Embryonic facial prominence (tissue), 1 donor: ENCODE results near the gene PTPN2.
"Not testable (repeated sequence)": the region's sequence is repeated elsewhere in the genome, so short reads cannot be mapped to it uniquely, and the experiment has no call there.

Experiments used
- DNase-seq: peaks from one replicate; pipeline ENCODE4 v3.0.0-alpha.2; 2016; ENCODE audit errors: extremely low spot score

The PTPN2 gene

DNA sequence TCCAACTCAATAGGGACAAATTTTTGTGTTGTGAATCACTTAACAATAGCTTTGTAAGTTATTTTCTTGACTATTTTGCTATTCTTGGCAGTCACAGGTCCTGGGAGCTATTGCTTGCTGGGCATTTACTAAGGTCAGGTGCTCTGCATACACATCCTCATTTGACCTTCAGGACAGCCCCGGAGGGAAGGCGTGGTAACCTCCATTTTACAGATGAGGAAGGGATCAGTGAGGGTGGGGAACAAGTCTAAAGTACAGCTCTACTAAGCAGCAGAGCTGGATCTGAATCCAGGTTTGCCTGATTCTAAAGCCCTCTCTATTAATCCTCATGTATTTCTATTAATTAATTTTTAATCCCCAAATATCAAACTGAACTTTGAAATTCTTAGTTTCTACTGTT lies 58.8 kb downstream of the PTPN2 start:
- no peak for DNase-seq

DNA sequence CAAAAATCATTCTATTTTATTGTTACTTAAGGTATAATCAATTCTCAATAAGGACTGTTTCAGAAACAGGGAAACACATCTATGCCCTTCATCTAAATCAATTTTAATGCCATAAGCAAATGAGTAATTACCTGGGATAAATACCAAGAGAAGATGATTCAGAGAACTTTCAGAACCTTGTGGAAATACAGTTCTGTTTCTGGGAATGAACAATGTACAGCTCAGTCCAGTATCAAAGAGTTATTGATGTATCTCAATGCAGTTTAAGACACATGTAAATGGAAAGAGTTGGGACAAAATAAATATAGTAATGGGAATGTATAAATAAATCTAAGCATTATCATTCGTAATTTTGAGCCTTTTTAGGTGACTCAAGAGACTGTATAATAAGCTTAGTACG lies 60.1 kb downstream of the PTPN2 start:
- no peak for DNase-seq

DNA sequence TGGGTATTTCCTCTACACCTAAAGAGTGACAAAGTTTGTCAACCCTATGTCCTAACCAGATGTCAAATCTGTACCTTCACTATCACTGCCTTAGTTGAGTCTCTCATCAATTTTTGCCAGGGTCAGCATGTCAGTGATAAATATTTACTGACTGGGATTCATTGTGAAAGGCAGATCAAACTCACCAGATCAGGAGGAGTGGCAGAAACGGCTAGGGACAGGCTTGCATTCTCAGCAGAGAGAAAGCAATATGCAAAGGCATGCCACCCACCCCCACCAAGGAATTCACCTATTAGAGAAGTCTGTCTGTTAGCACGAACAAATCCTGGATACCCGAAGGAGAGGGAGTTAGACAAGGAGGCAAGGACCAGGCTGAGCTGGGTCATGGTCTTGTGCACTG lies 62.6 kb downstream of the PTPN2 start:
- no peak for DNase-seq

DNA sequence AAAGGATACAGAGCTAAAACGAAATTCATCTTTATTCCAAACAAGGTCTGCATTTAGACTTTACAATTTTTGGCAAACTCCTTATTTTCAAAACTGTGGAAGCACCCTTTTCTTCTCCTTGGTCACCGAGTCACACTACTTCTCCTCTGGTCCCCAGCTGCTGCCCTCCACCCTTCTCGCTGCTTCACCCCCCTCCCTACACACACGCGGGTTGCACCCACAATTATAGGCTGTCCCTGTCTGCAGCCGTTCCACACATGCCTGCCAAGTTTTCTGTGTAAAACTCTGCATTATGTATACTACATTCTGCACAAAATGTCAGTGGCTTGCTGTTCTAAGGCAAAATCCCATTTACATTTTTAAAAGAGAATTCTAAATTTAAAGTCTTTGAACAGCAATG lies 63.5 kb downstream of the PTPN2 start:
- no peak for DNase-seq

DNA sequence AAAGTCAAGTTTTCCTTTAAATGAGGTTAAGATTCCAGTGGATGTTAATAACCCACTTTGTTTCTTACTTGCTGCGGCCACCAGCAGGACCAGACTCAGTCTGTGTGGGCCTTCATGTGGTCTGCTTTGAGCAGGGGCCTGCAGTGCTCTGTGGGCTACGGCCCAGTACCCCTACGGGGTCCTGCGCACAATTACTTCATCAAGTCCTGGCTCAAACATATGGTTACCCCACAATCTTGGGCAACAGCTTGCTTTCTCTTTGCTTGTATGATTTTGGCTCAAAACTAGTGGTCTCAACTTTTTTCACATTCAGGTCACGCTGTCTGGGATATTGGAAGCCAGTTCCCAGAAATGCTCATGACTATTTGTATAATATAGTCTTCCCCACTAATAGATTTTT lies 64.2 kb downstream of the PTPN2 start:
- no peak for DNase-seq

DNA sequence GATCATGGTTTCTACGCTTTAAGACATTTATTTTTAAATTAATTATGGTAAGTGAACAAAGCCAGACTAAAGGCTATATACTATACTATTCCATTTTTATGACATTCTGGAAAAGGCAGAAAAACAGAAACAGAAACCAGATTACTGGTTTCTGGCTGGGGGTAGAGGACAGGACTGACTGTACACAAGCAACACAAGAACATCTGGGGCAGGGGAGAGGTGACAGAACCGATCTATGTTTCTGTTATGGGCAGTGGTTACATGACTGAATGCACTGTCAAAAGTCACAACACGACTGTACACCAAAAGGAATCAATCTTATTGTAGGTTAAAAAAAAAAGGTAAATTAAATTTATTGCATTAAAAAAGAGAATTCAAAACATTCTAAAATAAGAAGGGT lies 64.7 kb downstream of the PTPN2 start:
- DNase-seq = no peak

DNA sequence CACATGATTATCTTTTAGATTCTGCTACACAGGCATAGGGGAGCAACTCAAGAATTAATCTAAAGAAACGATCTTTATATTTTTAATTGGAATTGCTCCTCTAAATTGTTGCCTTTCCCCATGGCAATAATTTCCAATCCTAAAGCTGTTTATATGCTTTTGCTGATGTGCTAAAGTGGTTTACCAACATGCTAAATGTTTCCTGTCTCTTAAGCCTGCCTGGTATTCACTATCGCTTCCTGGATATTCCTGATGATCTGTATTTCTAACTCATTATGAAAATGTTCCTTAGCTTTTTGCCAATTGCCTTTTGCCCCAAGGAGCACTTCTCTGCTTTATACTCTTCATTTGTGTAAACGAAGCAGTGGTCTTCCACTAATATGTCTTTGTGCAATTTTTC lies 65.8 kb downstream of the PTPN2 start:
- DNase-seq = no peak

DNA sequence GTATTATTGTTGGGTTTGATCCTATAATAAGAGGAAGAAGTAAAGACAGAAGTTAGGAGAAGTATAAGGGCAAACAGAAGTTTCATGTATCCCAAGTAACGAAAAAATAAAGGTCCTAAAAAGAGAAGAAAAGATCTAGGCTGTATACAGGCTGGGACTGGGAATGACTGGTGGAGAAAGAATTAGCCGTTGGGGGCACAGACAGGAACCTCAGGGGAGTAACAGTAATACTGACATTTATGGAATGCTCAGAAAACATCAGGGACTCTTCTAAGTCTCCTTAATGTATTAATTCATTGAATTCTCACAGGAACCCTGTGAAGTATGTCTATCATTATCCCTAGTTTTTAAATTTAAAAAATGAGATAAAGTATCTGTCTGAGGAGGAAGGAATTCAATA lies 67.6 kb downstream of the PTPN2 start:
- no peak for DNase-seq

DNA sequence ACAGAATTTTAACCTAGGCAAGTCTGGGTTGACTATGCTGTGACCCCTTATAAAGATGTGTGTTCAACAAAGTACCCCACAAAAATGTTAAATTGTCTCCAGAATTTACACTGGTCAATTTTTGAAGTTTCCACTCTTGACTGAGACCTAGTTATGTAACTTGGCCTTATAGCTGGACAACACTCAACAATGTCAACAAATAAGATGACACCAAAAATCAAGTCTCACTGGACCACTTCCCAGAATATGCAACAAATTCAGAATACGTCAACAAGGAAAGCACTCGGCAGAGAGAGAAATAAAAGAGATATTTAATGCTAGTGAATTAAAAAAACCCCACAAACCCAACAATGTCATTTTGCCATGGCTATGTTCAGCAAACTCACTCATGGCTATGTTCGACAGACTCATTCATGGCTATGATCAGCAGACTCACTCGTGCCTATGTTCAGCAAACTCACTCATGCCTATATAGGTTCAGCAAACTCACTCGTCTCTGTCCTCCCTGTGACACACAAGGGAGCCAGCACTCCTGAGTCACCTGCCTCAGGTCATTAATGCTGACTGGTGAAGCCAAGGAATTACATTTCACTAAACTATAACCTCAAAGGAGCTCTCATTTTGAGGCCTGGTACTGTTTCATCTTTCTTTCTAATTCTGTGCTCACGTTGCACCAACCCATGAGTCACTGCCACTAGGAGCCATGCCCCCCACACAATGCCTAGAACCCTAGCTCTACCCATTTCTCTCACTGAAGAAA lies 72.7 kb downstream of the PTPN2 start:
- DNase-seq = no peak

DNA sequence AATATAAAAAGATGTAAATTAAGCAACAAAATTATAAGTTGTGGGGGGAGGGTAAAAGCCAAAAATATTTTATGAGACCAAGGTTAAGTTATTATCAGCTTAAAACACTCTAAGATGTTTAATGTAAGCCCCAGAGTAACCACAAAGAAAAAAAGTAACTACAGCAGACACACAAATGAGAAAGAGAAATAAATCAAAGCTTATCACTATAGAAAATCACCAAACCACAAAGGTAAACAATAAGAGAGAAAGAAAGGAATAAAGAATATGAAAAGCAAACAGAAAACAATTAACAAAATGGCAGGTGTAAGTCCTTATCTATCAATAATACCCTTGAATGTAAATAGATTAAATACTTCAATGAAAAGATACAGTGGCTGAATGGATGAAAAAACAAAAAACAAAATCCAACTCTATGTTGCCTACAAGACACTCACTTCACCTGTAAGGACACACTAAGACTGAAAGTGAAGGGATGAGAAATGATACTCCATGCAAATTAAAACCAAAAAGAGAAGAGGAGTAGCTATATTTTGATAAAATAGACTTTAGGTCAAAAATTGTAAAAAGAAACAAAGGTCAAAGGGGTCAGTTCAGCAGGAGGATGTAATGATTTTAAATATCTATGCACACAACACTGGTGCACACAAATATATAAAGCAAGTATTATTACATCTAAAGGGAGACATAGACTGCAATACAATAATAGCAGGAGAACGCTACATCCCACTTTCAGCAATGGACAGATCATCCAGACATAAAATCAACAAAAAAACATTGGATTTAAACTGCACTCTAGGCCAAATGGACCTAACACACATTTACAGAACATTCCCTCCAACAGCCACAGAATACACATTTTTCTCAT lies 80.7 kb downstream of the PTPN2 start:
- DNase-seq = no peak

DNA sequence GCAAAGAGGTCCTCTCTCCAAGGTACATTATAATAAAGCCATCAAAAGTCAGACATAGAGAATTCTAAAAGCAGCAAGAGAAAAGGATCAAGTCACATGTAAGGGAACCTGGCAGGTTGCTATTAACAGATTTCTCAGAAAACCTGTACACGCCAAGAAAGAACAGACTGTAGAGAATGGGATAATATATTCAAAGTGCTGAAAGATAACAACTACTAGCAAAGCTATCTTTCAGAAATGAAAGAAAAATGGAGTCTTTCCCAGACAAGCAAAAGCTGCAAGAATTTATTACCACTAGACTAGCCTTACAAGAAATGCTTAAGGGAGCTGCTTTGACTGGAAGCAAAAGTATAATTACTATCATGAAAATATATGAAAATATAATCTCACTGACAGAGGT lies 81.5 kb downstream of the PTPN2 start:
- DNase-seq = no peak

DNA sequence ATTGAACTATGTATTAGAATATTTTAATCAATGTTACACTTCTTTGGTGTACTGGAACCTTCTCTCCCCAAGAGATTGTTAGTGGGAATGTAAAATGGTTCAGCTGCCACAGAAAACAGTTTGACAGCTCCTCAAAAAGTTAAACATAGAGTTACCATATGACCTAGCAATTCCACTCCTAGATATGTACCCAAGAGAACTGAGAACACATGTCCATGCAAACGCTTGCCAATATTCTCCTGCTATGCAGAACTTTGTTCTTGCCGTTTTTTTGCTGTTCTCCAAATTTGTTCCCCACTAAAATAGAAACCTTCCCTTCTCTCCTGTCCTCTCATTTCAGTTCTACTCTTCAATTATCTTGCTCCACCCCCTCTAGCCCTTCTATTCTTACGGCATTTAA lies 87.6 kb downstream of the PTPN2 start:
- DNase-seq = no peak

DNA sequence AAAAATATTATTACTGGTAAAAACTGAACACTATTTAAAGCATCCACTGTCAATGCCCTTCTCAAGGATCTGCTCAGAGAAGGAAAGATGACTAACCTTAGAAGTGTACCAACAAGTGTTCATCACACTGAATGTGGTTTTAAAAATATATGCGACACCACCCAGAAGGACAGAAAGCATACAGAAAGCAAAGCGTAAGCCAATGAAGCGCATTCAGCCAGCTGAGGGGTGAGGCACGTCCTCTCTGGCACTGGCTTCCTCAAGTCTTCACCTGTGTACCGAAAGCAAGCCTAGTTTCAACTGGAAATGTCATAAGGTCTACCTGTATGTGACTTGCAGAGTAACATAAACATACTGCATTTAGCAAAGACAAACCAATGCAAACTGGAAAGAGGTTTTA lies 92.4 kb downstream of the PTPN2 start:
- DNase-seq = no peak

DNA sequence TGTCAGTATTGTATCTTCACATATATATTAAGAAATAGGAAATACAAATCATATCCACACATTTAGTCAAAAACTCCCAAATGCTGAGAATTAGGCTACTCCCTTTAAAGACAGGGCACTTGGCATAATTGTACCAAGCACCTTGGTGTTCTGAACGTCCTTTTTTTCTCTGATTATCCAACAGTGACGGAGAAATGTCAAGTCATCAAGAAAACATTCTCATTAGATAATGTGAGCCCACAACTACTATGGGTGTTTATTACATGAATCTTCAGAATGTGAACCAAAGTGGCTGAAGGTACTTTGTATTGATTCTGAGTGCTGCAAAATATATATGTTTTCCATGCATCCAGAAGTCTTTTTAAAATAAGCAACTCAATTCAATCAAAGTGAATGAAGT lies 97.4 kb downstream of the PTPN2 start:
- no peak for DNase-seq

DNA sequence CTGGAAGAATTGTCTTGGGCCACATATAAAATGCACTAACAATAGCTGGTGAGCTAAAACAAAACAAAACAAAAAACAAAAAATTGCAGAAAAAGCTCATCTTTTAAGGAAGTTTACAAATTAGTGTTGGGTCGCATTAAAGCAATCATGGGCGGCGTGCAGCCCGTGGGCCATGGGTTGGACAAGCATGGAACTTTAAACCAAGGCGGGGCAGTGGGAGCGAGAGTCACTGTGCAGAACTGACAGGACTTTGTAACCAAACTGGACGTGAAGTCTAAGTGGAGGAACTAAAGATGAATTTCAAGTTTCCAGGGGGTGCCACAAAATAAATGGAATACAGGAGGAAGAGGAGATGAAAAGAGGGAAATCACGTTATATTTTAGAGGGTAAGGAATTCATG lies 100.5 kb downstream of the PTPN2 start:
- DNase-seq = no peak

DNA sequence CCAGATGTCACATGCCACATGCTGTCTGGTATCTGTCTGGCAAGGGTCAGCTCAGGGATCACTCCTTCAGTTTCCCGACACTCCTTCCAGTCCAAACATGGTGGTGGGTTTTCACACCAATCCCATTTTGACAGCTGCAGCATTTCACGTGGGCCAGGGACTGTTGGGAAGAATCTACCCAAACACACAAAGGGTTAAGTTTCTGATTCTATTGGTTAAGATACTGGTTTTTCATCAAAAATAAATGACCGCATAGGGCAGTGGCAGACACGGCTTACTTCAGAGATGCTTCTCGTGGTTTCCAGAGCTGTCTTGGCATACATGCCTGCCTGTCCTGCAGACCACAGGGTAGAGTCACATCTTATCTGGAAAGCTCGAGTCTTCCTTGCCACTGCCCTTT lies 101.5 kb downstream of the PTPN2 start:
- no peak for DNase-seq

DNA sequence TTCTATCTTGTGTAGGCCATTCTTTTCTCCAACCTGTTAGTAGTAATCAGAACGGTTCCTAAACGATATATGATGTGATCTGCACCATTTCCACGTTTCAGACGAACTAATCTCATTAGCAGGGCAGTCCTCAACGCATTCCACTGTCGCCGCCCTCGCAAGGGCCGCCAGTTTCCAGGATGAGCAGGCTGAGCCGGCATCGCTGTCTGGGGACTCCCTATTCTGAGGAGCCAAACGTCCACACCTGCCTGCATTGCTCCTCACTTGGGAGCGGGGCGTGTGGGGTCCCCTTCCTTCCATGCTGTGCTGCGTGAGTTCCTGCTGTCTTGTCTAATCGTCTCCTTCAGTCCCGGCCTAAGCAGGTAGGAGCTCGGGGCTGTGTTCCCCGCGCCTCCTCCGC lies 104.6 kb downstream of the PTPN2 start:
- DNase-seq = no peak

DNA sequence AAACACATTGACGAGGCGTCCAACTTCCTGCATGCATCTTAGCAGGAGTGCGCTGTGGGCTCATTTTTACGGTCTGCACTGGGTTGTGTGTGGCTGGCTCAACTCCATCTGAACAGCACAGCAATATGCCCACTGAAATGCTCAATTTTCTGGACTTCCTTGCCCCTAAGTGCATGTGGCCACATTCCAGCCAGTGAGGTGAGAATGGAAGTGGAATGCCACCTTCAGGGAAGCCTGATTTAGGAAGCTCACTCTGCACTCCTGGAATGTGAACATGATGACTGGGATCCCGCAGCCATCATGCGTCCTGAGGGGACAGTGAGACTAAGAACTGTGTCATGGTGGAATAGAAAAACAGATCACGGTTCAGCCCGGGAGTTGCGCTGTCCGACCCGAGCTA lies 105.0 kb downstream of the PTPN2 start:
- DNase-seq = no peak

DNA sequence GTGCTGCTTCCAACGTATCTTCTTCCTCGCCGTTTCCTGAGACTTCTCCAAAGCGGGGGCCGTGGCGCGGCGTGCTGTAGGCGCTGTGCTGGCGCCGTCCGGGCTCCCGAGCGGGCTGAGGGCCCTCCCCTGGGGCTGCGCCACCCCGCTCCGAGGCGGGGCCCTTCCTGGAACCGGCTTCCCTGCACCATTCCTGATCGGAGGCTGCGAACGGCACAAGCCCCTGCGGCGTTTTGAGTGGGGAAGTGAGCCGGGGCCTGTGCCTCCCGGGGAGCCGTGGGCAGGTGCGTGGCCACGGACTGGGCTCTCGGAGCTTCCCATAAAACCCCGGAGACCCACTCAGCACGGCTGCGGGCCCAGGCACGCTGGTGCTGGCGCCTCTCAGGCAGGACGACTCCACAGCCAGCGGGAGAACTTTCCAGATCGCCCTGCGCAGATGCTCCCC lies 106.5 kb downstream of the PTPN2 start:
- DNase-seq = no peak

DNA sequence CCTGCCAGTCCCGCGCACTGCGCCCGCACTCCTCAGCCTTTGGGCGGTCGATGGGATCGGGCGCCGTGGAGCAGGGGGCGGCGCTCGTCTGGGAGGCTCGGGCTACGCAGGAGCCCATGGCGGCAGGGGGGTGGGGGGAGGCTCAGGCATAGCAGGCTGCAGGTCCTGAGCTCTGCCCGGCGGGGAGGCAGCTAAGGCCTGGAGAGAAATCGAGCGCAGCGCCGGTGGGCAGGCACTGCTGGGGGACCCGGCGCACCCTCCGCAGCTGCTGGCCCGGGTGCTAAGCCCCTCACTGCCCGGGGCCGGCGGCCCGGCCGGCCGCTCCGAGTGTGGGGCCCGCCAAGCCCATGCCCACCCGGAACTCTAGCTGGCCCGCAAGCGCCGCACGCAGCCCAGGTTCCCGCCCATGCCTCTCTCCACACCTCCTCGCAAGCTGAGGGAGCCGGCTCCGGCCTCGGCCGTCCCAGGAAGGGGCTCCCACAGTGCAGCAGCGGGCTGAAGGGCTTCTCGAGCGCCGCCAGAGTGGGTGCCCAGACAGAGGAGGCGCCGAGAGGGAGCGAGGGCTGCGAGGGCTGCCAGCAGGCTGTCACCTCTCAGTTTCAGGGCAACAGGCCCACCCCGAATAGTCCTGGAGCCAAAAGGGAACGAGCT lies 107.1 kb downstream of the PTPN2 start:
- no peak for DNase-seq

DNA sequence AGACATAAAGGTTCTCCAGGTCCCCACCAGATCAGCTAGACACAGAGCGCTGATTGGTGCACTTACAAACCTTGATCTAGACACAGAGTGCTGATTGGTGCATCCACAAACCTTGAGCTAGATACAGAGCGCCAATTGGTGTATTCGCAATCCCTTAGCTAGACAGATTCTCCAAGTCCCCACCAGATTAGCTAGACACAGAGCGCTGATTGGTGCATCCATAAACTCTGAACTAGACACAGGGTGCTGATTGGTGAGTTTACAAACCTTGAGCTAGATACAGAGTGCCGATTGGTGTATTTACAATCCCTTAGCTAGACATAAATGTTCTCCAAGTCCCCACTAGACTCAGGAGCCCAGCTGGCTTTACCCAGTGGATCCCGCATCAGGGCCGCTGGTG lies 107.6 kb downstream of the PTPN2 start:
- not testable (repeated sequence) for DNase-seq

DNA sequence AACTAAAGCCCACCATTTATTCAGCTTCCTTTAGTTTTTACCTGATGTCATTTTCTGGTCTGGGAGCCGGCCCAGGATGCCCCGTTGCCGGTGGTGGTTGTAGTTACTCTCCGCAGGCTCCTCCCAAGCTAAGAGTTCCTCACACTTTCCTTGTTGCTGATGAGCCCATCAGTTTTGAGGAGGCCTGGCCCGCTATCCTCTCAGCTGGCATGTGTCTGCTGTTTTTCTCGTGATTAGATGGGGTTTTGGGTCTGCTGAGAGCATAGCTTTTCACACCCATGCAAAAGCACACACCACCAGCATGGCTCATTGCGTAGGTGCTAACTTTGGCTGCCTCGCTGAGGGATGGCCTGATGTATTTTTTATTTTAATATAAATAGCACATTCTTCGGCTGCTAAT lies 109.1 kb downstream of the PTPN2 start:
- DNase-seq = no peak

DNA sequence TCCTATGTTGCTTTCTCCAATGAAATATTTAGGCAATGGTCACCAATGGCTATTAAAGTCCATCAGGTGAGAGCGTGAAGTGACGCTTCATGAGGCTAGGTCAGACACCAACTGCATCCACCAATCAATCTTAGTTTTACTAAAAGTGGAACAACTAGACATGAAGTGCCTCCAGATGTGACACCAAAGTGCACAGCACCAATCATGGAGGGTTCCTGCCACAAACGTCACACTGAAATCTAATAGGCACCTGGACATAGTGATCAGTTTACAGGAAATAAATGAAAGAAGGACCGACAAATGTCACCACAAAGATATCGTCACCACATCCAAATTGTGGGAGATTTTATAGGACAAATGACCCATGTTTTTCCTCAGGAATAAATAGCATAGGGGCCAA lies 110.7 kb downstream of the PTPN2 start:
- DNase-seq = no peak
